D721Med (cell line): Measurements from ENCODE around the gene VGLL4.

Experiments
- DNase-seq: peaks from one replicate; pipeline ENCODE4 v3.0.0; 2011; ENCODE audit warnings: low spot score; ENCODE audit not compliant: insufficient read length
- FAIRE-seq: peaks from 2 replicates; lab custom pipeline; 2011; peaks lifted over from hg19 to GRCh38; lab: Jason Lieb, UNC
- CTCF ChIP-seq: IDR thresholded peaks from 2 replicates; pipeline ENCODE4 v1.5.1; 2012; ENCODE audit warnings: mild to moderate bottlenecking, control low read depth; ENCODE audit not compliant: insufficient read depth; ENCODE audit errors: missing control alignments

The VGLL4 gene

GRCh38 chr3:11551036-11551435 is 92.7 kb downstream of the VGLL4 start:
- no peak for TF ChIP-seq CTCF
- FAIRE-seq: no peak
- DNase-seq: no peak

GRCh38 chr3:11549580-11550140 is 94.1 kb downstream of the VGLL4 start:
- FAIRE-seq: no peak
- no peak for TF ChIP-seq CTCF
- no peak for DNase-seq

GRCh38 chr3:11548721-11549131 is 95.0 kb downstream of the VGLL4 start:
- FAIRE-seq: no peak
- no peak for DNase-seq
- no peak for TF ChIP-seq CTCF

GRCh38 chr3:11547498-11547897 is 96.2 kb downstream of the VGLL4 start:
- DNase-seq (no peak), FAIRE-seq (no peak)
- no peak for TF ChIP-seq CTCF

GRCh38 chr3:11546657-11547302 is 96.9 kb downstream of the VGLL4 start:
- DNase-seq (no peak), FAIRE-seq (no peak)
- TF ChIP-seq CTCF: no peak

- TF ChIP-seq CTCF: no peak
- no peak for FAIRE-seq
- DNase-seq: no peak
These were observed 98.4 kb downstream of the VGLL4 start for GRCh38 chr3:11545186-11545851.
